Keratinocyte (primary cell): ENCODE measurements around the gene NDUFB6. TPM values are rescaled to one million over a fixed set of nuclear protein-coding genes. Genes with fewer than 3 reads are reported as not detected.

ENCODE experiments used
- DNase-seq: peaks from one replicate; pipeline ENCODE4 v3.0.0-alpha.2; 2011; ENCODE audit warnings: low read depth, missing footprints, low spot score
- FAIRE-seq: peaks from 2 replicates; lab custom pipeline; 2011; peaks lifted over from hg19 to GRCh38; lab: Jason Lieb, UNC
- H2AFZ ChIP-seq: 2 replicates; pipeline ENCODE4 v1.6.0; 2012; ENCODE audit warnings: low read length, control low read depth, inconsistent platforms; ENCODE audit not compliant: control insufficient read depth
- H3K27ac ChIP-seq: 2 replicates; pipeline ENCODE4 v1.5.1; 2011; ENCODE audit warnings: low read length; ENCODE audit not compliant: control insufficient read depth, insufficient read depth
- H3K27me3 ChIP-seq: 3 replicates; pipeline ENCODE4 v1.6.0; 2011; ENCODE audit warnings: low read length; ENCODE audit not compliant: control insufficient read depth, insufficient read depth; ENCODE audit errors: extremely low read depth
- H3K36me3 ChIP-seq, 2 experiments: 2 replicates in 1 of 2; 3 replicates in 1 of 2; pipeline ENCODE4 v1.5.1; 2011; ENCODE audit warnings: low read length in 2 of 2, mild to moderate bottlenecking in 1 of 2; ENCODE audit not compliant: control insufficient read depth in 2 of 2, insufficient read depth in 2 of 2; ENCODE audit errors: extremely low read depth in 1 of 2
- H3K4me1 ChIP-seq: 3 replicates; pipeline ENCODE4 v1.5.1; 2011; ENCODE audit warnings: low read length; ENCODE audit not compliant: control insufficient read depth, insufficient read depth; ENCODE audit errors: extremely low read depth
- H3K4me2 ChIP-seq: 3 replicates; pipeline ENCODE4 v1.6.0; 2011; ENCODE audit warnings: low read depth, low read length; ENCODE audit not compliant: control insufficient read depth, insufficient read depth; ENCODE audit errors: extremely low read depth
- H3K4me3 ChIP-seq, 3 experiments: fragments of 200-600 bp in 1 of 3; sonication (generic) in 1 of 3; 2 replicates in 2 of 3; 3 replicates in 1 of 3; pipeline ENCODE4 v1.5.1; 2011 to 2016; ENCODE audit warnings: low read length in 3 of 3, mild to moderate bottlenecking in 3 of 3, control low read depth in 2 of 3, inconsistent platforms in 1 of 3, low read depth in 1 of 3, mixed read lengths in 1 of 3, mixed run types in 1 of 3, moderate library complexity in 1 of 3; ENCODE audit not compliant: control insufficient read depth in 2 of 3, insufficient read depth in 2 of 3; ENCODE audit errors: extremely low read depth in 1 of 3
- H3K79me2 ChIP-seq: 2 replicates; pipeline ENCODE4 v1.6.0; 2012; ENCODE audit warnings: low read length; ENCODE audit not compliant: control insufficient read depth, insufficient read depth
- H3K9ac ChIP-seq: 3 replicates; pipeline ENCODE4 v1.6.0; 2011; ENCODE audit warnings: low read length; ENCODE audit not compliant: control insufficient read depth, insufficient read depth; ENCODE audit errors: extremely low read depth
- H3K9me1 ChIP-seq: 3 replicates; pipeline ENCODE4 v1.6.0; 2011; ENCODE audit warnings: low read length; ENCODE audit not compliant: control insufficient read depth, insufficient read depth; ENCODE audit errors: extremely low read depth
- H3K9me3 ChIP-seq: 2 replicates; pipeline ENCODE4 v1.5.1; 2012; ENCODE audit warnings: low read depth, low read length; ENCODE audit not compliant: control insufficient read depth
- H4K20me1 ChIP-seq: 3 replicates; pipeline ENCODE4 v1.6.0; 2011; ENCODE audit warnings: low read length; ENCODE audit not compliant: control insufficient read depth, insufficient read depth; ENCODE audit errors: extremely low read depth
- CTCF ChIP-seq, 3 experiments: IDR thresholded peaks in 1 of 3; conservative IDR thresholded peaks in 1 of 3; optimal IDR thresholded peaks in 1 of 3; 2 replicates in 2 of 3; 3 replicates in 1 of 3; pipeline versions ENCODE3 to v1.5.1; 2011; ENCODE audit warnings: low read length in 3 of 3, mild to moderate bottlenecking in 3 of 3, moderate library complexity in 2 of 3, control low read depth in 1 of 3, inconsistent platforms in 1 of 3; ENCODE audit not compliant: insufficient read depth in 2 of 3; ENCODE audit errors: extremely low read depth in 1 of 3
- EZH2 ChIP-seq: IDR thresholded peaks from one replicate; pipeline ENCODE4 v1.6.1; 2012; ENCODE audit warnings: inconsistent platforms, mild to moderate bottlenecking, low read length, moderate library complexity
- dilution Hi-C: fragments of 300-500 bp; cut with MboI; formaldehyde crosslinking; loops from one replicate; pipeline ENCODE4 v1.7.0; 2020; ENCODE audit warnings: low sequenced_read_pairs; ENCODE audit not compliant: extremely low pct_ligation_motif_present
- polyA plus RNA-seq, 5 experiments: library from polyadenylated mRNA; depleted of rRNA in 3 of 5; stranded (reverse) in 3 of 5; stranded (forward) in 1 of 5; unstranded in 1 of 5; fragments of >200 nt; gene quantifications; 1 replicate in 1 of 5; 2 replicates in 3 of 5; 3 replicates in 1 of 5; pipeline versions ENCODE4 v1.2.1 to v1.2.3, GENCODE V29; 2011 to 2012; ENCODE audit warnings: missing spikeins in 2 of 5, low read depth in 1 of 5, low replicate concordance in 1 of 5

NDUFB6 gene
- polyA plus RNA-seq, 1 donor (not counting 4 experiments of a cell fraction or from before 2014, with no cell fraction given), result 67.0 TPM

- Histone ChIP-seq H3K4me3 (no peak overlapping the region), H3K4me1 (peaks cover 28% of the 10 kb centered on the region), H4K20me1 (no peaks in the 10 kb centered on the region), H3K36me3 (peaks cover 0 to 4% of the 10 kb centered on the region in 2 experiments), H3K9ac (no peak overlapping the region), H3K9me3 (no peaks in the 10 kb centered on the region), H3K9me1 (no peaks in the 10 kb centered on the region), H3K27me3 (no peaks in the 10 kb centered on the region), H3K27ac (peak overlapping the region; percentile 19), H3K4me2 (peak overlapping the region; percentile 20), H2AFZ (peak overlapping the region; percentile 17), H3K79me2 (peaks cover 22% of the 10 kb centered on the region)
- DNase-seq (no peak), FAIRE-seq (no peak)
- dilution Hi-C loops, result no loop called here
- no peak for TF ChIP-seq EZH2
- TF ChIP-seq CTCF (optimal IDR thresholded peaks at IDR 0.05 in 1 of 3, IDR thresholded peaks at IDR 0.05 in 1 of 3, conservative IDR thresholded peaks at IDR 0.05 in 1 of 3; ENCODE audit: extremely low read depth in 1 of 3, insufficient read depth in 2 of 3, low read length in 3 of 3), result no peak
Measured at GRCh38 chr9:32503008-32503407, 70.0 kb downstream of the NDUFB6 start.

Other genes with a start within 250 kb of the NDUFB6 start
- 23.9 to 30.8 TPM (median 29.2 TPM) in 3 replicates for gene ACO1, start 188.5 kb downstream of the NDUFB6 start, polyA plus RNA-seq
- 23.0 to 31.4 TPM (median 27.6 TPM) in 3 replicates for gene RIGI, start 47.0 kb downstream of the NDUFB6 start, polyA plus RNA-seq
- gene SMIM27, start 20.8 kb downstream of the NDUFB6 start, polyA plus RNA-seq, result 2.0 to 21.9 TPM (median 13.0 TPM) in 3 replicates
- gene TOPORS, start 20.6 kb downstream of the NDUFB6 start, polyA plus RNA-seq, result 12.8 to 17.1 TPM (median 13.5 TPM) in 3 replicates
- 0.01 TPM in 1 of 3 replicates, not detected in the others for gene TAF1L, start 62.5 kb upstream of the NDUFB6 start, polyA plus RNA-seq
- not detected in 3 replicates for gene TMEM215, start 210.4 kb upstream of the NDUFB6 start, polyA plus RNA-seq